Fibroblast of lung (primary cell): ENCODE results near the gene LRMDA. TPM values are rescaled to one million over a fixed set of nuclear protein-coding genes. Genes with fewer than 3 reads are reported as not detected.
A peak's percentile ranks its signal among the peaks of the same experiment; 100 is the strongest.

ENCODE experiments used
- DNase-seq, 2 donors: peaks; one replicate each; pipeline versions ENCODE4 v3.0.0 to v3.0.0-alpha.2; 2010; ENCODE audit warnings: low read depth in 2 of 2
- H2AFZ ChIP-seq: 2 replicates; pipeline ENCODE4 v1.5.1; 2012; ENCODE audit warnings: low read length, control low read depth, inconsistent platforms
- H3K27ac ChIP-seq: 2 replicates; pipeline ENCODE4 v1.5.1; 2011; ENCODE audit warnings: low read length, control low read depth; ENCODE audit not compliant: insufficient read depth
- H3K27me3 ChIP-seq: 2 replicates; pipeline ENCODE4 v1.5.1; 2011; ENCODE audit warnings: mild to moderate bottlenecking, low read length; ENCODE audit not compliant: control insufficient read depth, insufficient read depth
- H3K36me3 ChIP-seq: 2 replicates; pipeline ENCODE4 v1.5.1; 2011; ENCODE audit warnings: low read length; ENCODE audit not compliant: control insufficient read depth, insufficient read depth
- H3K4me1 ChIP-seq: 2 replicates; pipeline ENCODE4 v1.5.1; 2011; ENCODE audit warnings: low read length; ENCODE audit not compliant: control insufficient read depth, insufficient read depth; ENCODE audit errors: extremely low read depth
- H3K4me2 ChIP-seq: 2 replicates; pipeline ENCODE4 v1.5.1; 2011; ENCODE audit warnings: low read length, control low read depth; ENCODE audit not compliant: insufficient read depth; ENCODE audit errors: extremely low read depth
- H3K4me3 ChIP-seq, 4 experiments: fragments of 200-600 bp in 1 of 4; sonication (generic) in 1 of 4; replicated peaks in 1 of 4; 2 replicates each; pipeline ENCODE4 v1.5.1; 2011 to 2016; ENCODE audit warnings: low read length in 4 of 4, low read depth in 3 of 4, mild to moderate bottlenecking in 3 of 4, control low read depth in 2 of 4, inconsistent platforms in 1 of 4, mixed read lengths in 1 of 4; ENCODE audit not compliant: insufficient read depth in 1 of 4; ENCODE audit errors: control extremely low read depth in 1 of 4
- H3K79me2 ChIP-seq: 2 replicates; pipeline ENCODE4 v1.5.1; 2012; ENCODE audit warnings: mild to moderate bottlenecking, low read length, inconsistent platforms; ENCODE audit not compliant: control insufficient read depth, insufficient read depth
- H3K9ac ChIP-seq: 2 replicates; pipeline ENCODE4 v1.5.1; 2011; ENCODE audit warnings: mild to moderate bottlenecking, low read length, control low read depth; ENCODE audit not compliant: insufficient read depth
- H3K9me3 ChIP-seq: 2 replicates; pipeline ENCODE4 v1.5.1; 2012; ENCODE audit warnings: low read depth, low read length; ENCODE audit not compliant: control insufficient read depth, insufficient read depth
- H4K20me1 ChIP-seq: 2 replicates; pipeline ENCODE4 v1.5.1; 2011; ENCODE audit warnings: low read length; ENCODE audit not compliant: control insufficient read depth, insufficient read depth; ENCODE audit errors: extremely low read depth
- EZH2 ChIP-seq: IDR thresholded peaks from 2 replicates; pipeline ENCODE4 v1.5.1; 2012; ENCODE audit warnings: low read length, control low read depth, mild to moderate bottlenecking; ENCODE audit errors: missing control alignments
- polyA plus RNA-seq, 2 donors: library from polyadenylated mRNA; depleted of rRNA in 1 of 2; stranded (reverse) in 1 of 2; unstranded in 1 of 2; fragments of >200 nt; gene quantifications; 2 replicates each; pipeline ENCODE4 v1.2.1, GENCODE V29; 2011 to 2012; ENCODE audit warnings: missing spikeins in 1 of 2
- total RNA-seq: library from RNA; depleted of rRNA; stranded (reverse); fragments of >200 nt; gene quantifications from 2 replicates; pipeline ENCODE4 v1.2.1, GENCODE V29; 2014
- TF ChIP-seq, protein P1 (sequence below), 2 donors: IDR thresholded peaks in 1 of 2; conservative IDR thresholded peaks in 1 of 2; 1 replicate in 1 of 2; 2 replicates in 1 of 2; pipeline ENCODE4 v1.5.1; 2011 to 2012; ENCODE audit warnings: low read length in 2 of 2, control low read depth in 1 of 2, inconsistent platforms in 1 of 2, low read depth in 1 of 2, mild to moderate bottlenecking in 1 of 2

The LRMDA gene
- total and polyA plus RNA-seq, 2 donors (not counting 1 experiment from before 2014, with no cell fraction given) = 1.7 to 2.0 TPM

DNA sequence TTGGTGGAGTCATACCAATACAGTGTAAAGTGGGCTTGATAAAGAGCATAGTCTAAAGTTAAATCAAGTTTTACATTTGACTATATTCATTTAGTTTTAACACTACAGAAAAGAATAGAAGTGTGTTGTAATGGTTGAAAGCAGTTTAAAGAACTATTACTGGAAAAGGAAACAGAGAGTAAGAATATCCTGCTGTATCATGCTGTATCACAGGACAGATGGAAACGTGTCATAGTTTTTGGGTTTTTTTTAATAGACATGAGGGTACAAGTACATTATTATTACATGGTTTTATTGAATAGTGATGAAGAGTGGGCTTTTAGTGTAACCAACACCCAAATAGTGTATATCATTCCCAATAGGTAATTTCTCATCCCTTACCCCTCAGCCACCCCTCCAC, 944.3 kb downstream of the LRMDA start:
- no peaks in the 10 kb centered on the region for H3K79me2 ChIP-seq
- no peaks in the 10 kb centered on the region for H3K36me3 ChIP-seq
- TF ChIP-seq, protein P1, sequence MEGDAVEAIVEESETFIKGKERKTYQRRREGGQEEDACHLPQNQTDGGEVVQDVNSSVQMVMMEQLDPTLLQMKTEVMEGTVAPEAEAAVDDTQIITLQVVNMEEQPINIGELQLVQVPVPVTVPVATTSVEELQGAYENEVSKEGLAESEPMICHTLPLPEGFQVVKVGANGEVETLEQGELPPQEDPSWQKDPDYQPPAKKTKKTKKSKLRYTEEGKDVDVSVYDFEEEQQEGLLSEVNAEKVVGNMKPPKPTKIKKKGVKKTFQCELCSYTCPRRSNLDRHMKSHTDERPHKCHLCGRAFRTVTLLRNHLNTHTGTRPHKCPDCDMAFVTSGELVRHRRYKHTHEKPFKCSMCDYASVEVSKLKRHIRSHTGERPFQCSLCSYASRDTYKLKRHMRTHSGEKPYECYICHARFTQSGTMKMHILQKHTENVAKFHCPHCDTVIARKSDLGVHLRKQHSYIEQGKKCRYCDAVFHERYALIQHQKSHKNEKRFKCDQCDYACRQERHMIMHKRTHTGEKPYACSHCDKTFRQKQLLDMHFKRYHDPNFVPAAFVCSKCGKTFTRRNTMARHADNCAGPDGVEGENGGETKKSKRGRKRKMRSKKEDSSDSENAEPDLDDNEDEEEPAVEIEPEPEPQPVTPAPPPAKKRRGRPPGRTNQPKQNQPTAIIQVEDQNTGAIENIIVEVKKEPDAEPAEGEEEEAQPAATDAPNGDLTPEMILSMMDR (conservative IDR thresholded peaks at IDR 0.05 in 1 of 2, IDR thresholded peaks at IDR 0.05 in 1 of 2; ENCODE audit: low read depth in 1 of 2, low read length in 2 of 2) = no peak
- TF ChIP-seq EZH2 = no peak
- H2AFZ ChIP-seq = no peak overlapping the region
- H3K4me1 ChIP-seq = no peaks in the 10 kb centered on the region
- H3K27ac ChIP-seq = no peak overlapping the region
- no peak for DNase-seq
- no peaks in the 10 kb centered on the region for H3K27me3 ChIP-seq
- H3K9ac ChIP-seq = no peak overlapping the region
- H3K9me3 ChIP-seq = no peaks in the 10 kb centered on the region
- H4K20me1 ChIP-seq = no peaks in the 10 kb centered on the region
- H3K4me2 ChIP-seq = no peak overlapping the region
- H3K4me3 ChIP-seq = no peak overlapping the region

DNA sequence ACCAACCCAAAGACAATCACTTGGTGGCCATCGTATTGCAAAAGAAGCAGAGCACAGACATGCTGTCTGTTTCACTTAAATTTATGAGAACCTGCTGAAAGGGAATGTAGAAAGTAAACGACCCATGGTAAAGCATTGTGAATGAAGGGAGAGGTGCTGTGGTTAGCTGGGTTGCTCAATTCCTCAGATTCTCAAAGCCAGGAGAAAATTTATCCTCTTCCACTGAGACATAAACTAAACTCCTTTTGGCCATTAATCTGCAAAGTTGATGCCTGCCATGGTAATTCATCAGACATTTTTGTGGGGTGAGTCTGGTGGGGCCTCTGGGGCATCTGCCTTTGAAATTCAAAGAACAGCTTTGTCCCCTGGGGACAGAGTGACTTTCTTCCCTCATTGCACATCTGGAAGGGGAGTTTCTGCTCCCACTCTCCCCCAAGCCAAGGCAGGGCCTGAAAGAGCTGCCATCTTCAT, 951.0 kb downstream of the LRMDA start:
- Histone ChIP-seq H3K27ac (no peak overlapping the region), H3K4me3 (no peak overlapping the region), H3K4me2 (peak overlapping the region; percentile 50), H3K36me3 (no peaks in the 10 kb centered on the region), H3K27me3 (no peaks in the 10 kb centered on the region), H3K79me2 (no peaks in the 10 kb centered on the region), H4K20me1 (no peaks in the 10 kb centered on the region), H2AFZ (no peak overlapping the region), H3K4me1 (peaks cover 9% of the 10 kb centered on the region), H3K9me3 (no peaks in the 10 kb centered on the region), H3K9ac (no peak overlapping the region)
- TF ChIP-seq EZH2 = no peak
- TF ChIP-seq, protein P1 (conservative IDR thresholded peaks at IDR 0.05 in 1 of 2, IDR thresholded peaks at IDR 0.05 in 1 of 2; ENCODE audit: low read depth in 1 of 2, low read length in 2 of 2) = no peak
- DNase-seq = peak; percentile 58 to 94

DNA sequence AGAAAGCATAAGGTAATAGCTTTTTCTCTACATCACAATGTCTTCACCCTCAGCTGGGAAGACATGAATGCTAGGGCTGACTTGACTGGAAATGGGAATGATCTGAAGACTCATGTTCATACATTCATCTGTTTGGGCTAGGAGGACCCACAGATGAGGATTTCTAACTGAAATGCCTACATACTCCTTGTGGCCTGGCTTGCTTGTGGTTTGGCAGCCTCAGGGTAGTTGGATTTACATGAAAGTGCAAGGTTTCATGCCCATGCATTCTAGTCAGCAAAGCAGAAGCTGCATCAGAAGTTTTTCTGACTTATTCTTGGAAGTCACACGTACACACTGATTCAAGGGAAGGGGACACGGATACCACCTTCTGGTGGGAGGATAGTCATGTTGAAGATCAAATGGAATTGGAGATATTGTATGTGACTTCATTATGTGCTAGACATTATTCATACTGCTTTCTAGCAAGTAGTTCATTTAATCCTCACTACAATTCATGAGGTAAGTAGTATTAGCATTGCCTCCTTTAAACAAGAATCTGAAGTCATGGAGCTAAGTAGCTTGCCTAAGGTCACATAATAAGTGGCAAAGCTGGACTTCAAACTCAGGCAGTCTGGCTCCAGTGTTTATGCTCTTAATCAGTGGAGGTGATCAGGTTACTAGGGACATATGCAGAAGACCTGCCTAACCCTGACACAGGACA, 957.0 kb downstream of the LRMDA start:
- H4K20me1 ChIP-seq = no peaks in the 10 kb centered on the region
- TF ChIP-seq, protein P1 (conservative IDR thresholded peaks at IDR 0.05 in 1 of 2, IDR thresholded peaks at IDR 0.05 in 1 of 2; ENCODE audit: low read depth in 1 of 2, low read length in 2 of 2) = no peak
- TF ChIP-seq EZH2 = no peak
- no peaks in the 10 kb centered on the region for H3K9me3 ChIP-seq
- H3K9ac ChIP-seq = no peak overlapping the region
- no peak overlapping the region for H3K4me3 ChIP-seq
- no peaks in the 10 kb centered on the region for H3K36me3 ChIP-seq
- H3K27me3 ChIP-seq = no peaks in the 10 kb centered on the region
- H3K79me2 ChIP-seq = no peaks in the 10 kb centered on the region
- no peak overlapping the region for H3K4me2 ChIP-seq
- peak in 1 of 2 donors; percentile 88 for DNase-seq
- no peak overlapping the region for H2AFZ ChIP-seq
- no peaks in the 10 kb centered on the region for H3K4me1 ChIP-seq
- H3K27ac ChIP-seq = no peak overlapping the region
